GM12878 (cell line): ENCODE results near the gene PDE1C. TPM values are rescaled to one million over a fixed set of nuclear protein-coding genes. Genes with fewer than 3 reads are reported as not detected.

ENCODE experiments used
- ATAC-seq: fragments of 200-7000 bp; cut with Tn5 transposase; 3 replicates; pipeline ENCODE4 v1.9.1; 2020; ENCODE audit warnings: mild to moderate bottlenecking, moderate library complexity
- BruUV-seq: library from RNA; stranded (reverse); fragments of 400-500 nt; replicated peaks from 2 replicates; lab custom pipeline; 2021; lab: Mats Ljungman, UMichigan
- CTCF ChIA-PET: fragments of 300-600 bp; sonication (Branson Sonifier 250); formaldehyde crosslinking; extraction: SDS; loops from one replicate; lab custom pipeline; 2021; ENCODE audit warnings: inconsistent platforms; lab: Yijun Ruan, JAX
- POLR2A ChIA-PET: fragments of 350-600 bp; formaldehyde crosslinking; extraction: SDS; loops from one replicate; lab custom pipeline; 2021; ENCODE audit warnings: inconsistent platforms; lab: Charles Lee
- RAD21 ChIA-PET: fragments of 300-600 bp; sonication (Branson Sonifier 250); formaldehyde crosslinking; loops from one replicate; lab custom pipeline; 2023; ENCODE audit warnings: antibody characterized with exemption; ENCODE audit not compliant: unreplicated experiment; lab: Charles Lee
- SMC1A ChIA-PET: fragments of 300-600 bp; sonication (Branson Sonifier 250); formaldehyde crosslinking; loops from one replicate; lab custom pipeline; 2023; ENCODE audit not compliant: unreplicated experiment, uncharacterized antibody; lab: Charles Lee
- DNase-seq: peaks from one replicate; pipeline ENCODE4 v3.0.0-alpha.2; 2011; ENCODE audit warnings: low read depth, low spot score
- FAIRE-seq: peaks from 3 replicates; lab custom pipeline; 2011; peaks lifted over from hg19 to GRCh38; lab: Jason Lieb, UNC
- H2AFZ ChIP-seq: 2 replicates; pipeline ENCODE4 v1.6.0; 2011; ENCODE audit warnings: low read depth, low read length, control low read depth; ENCODE audit not compliant: control insufficient read depth
- H3K27ac ChIP-seq: 2 replicates; pipeline ENCODE4 v1.5.1; 2011; ENCODE audit warnings: control low read depth; ENCODE audit not compliant: control insufficient read depth, insufficient read depth
- H3K27me3 ChIP-seq, 2 experiments: replicated peaks in 1 of 2; 2 replicates each; pipeline versions ENCODE4 v1.6.0 to v1.6.1; 2011; ENCODE audit warnings: low read length in 1 of 2; ENCODE audit not compliant: control insufficient read depth in 2 of 2, insufficient read depth in 2 of 2
- H3K36me3 ChIP-seq, 2 experiments: 2 replicates each; pipeline ENCODE4 v1.5.1; 2011; ENCODE audit warnings: low read length in 1 of 2; ENCODE audit not compliant: control insufficient read depth in 2 of 2, insufficient read depth in 2 of 2
- H3K4me1 ChIP-seq: 2 replicates; pipeline ENCODE4 v1.6.1; 2011; ENCODE audit warnings: mild to moderate bottlenecking, low read length, moderate library complexity, mixed read lengths; ENCODE audit not compliant: control insufficient read depth, insufficient read depth
- H3K4me2 ChIP-seq: 2 replicates; pipeline ENCODE4 v1.6.0; 2011; ENCODE audit warnings: control low read depth; ENCODE audit not compliant: control insufficient read depth, insufficient read depth
- H3K4me3 ChIP-seq: fragments of 200-600 bp; sonication (generic); 2 replicates; pipeline ENCODE4 v1.5.1; 2016
- H3K79me2 ChIP-seq: 2 replicates; pipeline ENCODE4 v1.6.0; 2011; ENCODE audit warnings: low read length; ENCODE audit not compliant: control insufficient read depth, insufficient read depth
- H3K9ac ChIP-seq: 2 replicates; pipeline ENCODE4 v1.8.0; 2011; ENCODE audit warnings: low read length, control low read depth, mixed read lengths; ENCODE audit not compliant: control insufficient read depth, insufficient read depth
- H3K9me3 ChIP-seq: replicated peaks from 3 replicates; pipeline ENCODE4 v1.5.1; 2011; ENCODE audit warnings: mild to moderate bottlenecking, low read length; ENCODE audit not compliant: control insufficient read depth, insufficient read depth
- H4K20me1 ChIP-seq: 2 replicates; pipeline ENCODE4 v1.6.0; 2011; ENCODE audit not compliant: control insufficient read depth, insufficient read depth
- BACH1 ChIP-seq: fragments of 450-650 bp; IDR thresholded peaks from 2 replicates; pipeline ENCODE4 v1.6.1; 2017; ENCODE audit warnings: mild to moderate bottlenecking, borderline replicate concordance
- BRCA1 ChIP-seq: IDR thresholded peaks from 2 replicates; pipeline ENCODE4 v1.6.1; 2011; ENCODE audit warnings: low read depth, low read length, improper control_type of control experiment
- GATAD2B ChIP-seq: fragments of 450-650 bp; conservative IDR thresholded peaks from 2 replicates; pipeline ENCODE4 v1.6.1; 2017; ENCODE audit warnings: low read depth, mild to moderate bottlenecking, moderate library complexity
- PAX5 ChIP-seq: IDR thresholded peaks from 2 replicates; pipeline ENCODE4 v1.6.1; 2011; ENCODE audit warnings: low read depth, low read length, borderline replicate concordance
- RAD21 ChIP-seq: IDR thresholded peaks from 2 replicates; pipeline ENCODE4 v1.6.1; 2011; ENCODE audit warnings: mild to moderate bottlenecking, low read depth, low read length, moderate library complexity; ENCODE audit not compliant: insufficient read depth
- RELA ChIP-seq: fragments of 450-650 bp; IDR thresholded peaks from 2 replicates; pipeline ENCODE4 v1.8.0; 2014; ENCODE audit warnings: borderline replicate concordance; ENCODE audit not compliant: partially characterized antibody
- YBX1 ChIP-seq: fragments of 450-650 bp; IDR thresholded peaks from 2 replicates; pipeline ENCODE4 v1.6.1; 2016; ENCODE audit warnings: antibody characterized with exemption
- WGBS: methylation state at CpG from one replicate; pipeline ENCODE4 v1.1.6; 2016; ENCODE audit warnings: low lambda C conversion rate; ENCODE audit not compliant: insufficient replicate concordance, insufficient coverage; ENCODE audit errors: missing lambda C conversion rate; 5-methylcytosine and 5-hydroxymethylcytosine counted together
- in situ Hi-C: fragments of 300-500 bp; cut with MboI; formaldehyde crosslinking; loops from 9 replicates; pipeline ENCODE4 v1.14.3; 2018; ENCODE audit warnings: mixed read lengths
- intact Hi-C: fragments of 100-400 bp; cut with micrococcal nuclease; formaldehyde crosslinking; loops from one replicate; pipeline ENCODE4 v1.14.2; 2022; ENCODE audit not compliant: unreplicated experiment
- polyA plus RNA-seq, 11 experiments: library from polyadenylated mRNA; depleted of rRNA in 4 of 11; unstranded in 6 of 11; stranded (reverse) in 5 of 11; fragments of >200 nt; fragmentation: Nextera tagmentation in 4 of 11; fragmentation: Illumina TruSeq in 1 of 11; extraction: Ambion mirVana in 4 of 11; extraction: Trizol in 1 of 11; gene quantifications; 1 replicate in 1 of 11; 2 replicates in 10 of 11; pipeline versions ENCODE4 v1.2.1 to v1.2.3, GENCODE V29; 2011 to 2016; ENCODE audit warnings: inconsistent platforms in 2 of 11, missing spikeins in 2 of 11, low read depth in 1 of 11
- total RNA-seq, 4 experiments: library from RNA; depleted of rRNA in 3 of 4; stranded (reverse); fragments of >200 nt in 3 of 4; fragmentation: Illumina TruSeq in 1 of 4; extraction: Trizol in 1 of 4; gene quantifications; 2 replicates each; pipeline versions ENCODE4 v1.2.1 to v1.2.3, GENCODE V29; 2013 to 2021
- TF ChIP-seq, protein P1 (sequence below): IDR thresholded peaks from 2 replicates; pipeline ENCODE4 v1.6.1; 2012; ENCODE audit warnings: improper control_type of control experiment, low read depth, low read length; ENCODE audit not compliant: insufficient replicate concordance
- TF ChIP-seq, protein P2 (sequence below): IDR thresholded peaks from 2 replicates; pipeline ENCODE4 v1.6.1; 2011; ENCODE audit warnings: borderline replicate concordance, low read depth, mild to moderate bottlenecking, moderate library complexity, low read length; ENCODE audit not compliant: insufficient read depth, poor library complexity, severe bottlenecking
- TF ChIP-seq, protein P3 (sequence below): fragments of 450-650 bp; formaldehyde crosslinking; IDR thresholded peaks from 2 replicates; pipeline ENCODE4 v1.4.0; 2020; ENCODE audit warnings: mild to moderate bottlenecking, moderate library complexity

The PDE1C gene
- total and polyA plus RNA-seq, 10 of the 15 experiments (the other 5 are each of a cell fraction or from before 2014, with no cell fraction given): 0.29 to 2.3 (median 0.70) TPM

DNA sequence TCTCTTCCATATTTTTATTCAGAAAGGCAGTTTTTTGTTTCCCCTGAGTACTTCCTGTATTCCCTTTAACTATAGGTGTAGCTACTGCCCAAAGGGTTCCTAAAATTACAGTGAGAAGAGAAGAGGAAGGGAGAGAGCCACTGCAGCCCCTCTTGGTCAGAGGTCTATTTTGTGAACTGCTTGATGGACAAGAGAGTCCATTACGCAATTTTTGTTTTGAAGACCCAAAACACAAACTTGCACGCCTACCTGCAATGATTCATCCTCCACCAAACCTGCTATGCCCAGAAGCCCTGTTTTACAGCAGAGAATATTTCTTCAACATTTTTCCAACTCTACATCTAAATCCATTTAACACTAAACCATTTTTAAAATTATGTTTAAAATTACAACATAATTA is 75.1 kb downstream of the PDE1C start:
- H3K4me2 ChIP-seq: no peak overlapping the region
- no peaks in the 10 kb centered on the region for H3K4me1 ChIP-seq
- H3K27ac ChIP-seq: no peak overlapping the region
- BruUV-seq: no TSS peak
- H3K27me3 ChIP-seq: no peaks in the 10 kb centered on the region
- ChIA-PET RAD21 (no interaction called here), CTCF (no interaction called here), SMC1A (no interaction called here), POLR2A (no interaction called here)
- no peak overlapping the region for H2AFZ ChIP-seq
- no peak overlapping the region for H3K4me3 ChIP-seq
- no peak for ATAC-seq
- TF ChIP-seq, protein P1, sequence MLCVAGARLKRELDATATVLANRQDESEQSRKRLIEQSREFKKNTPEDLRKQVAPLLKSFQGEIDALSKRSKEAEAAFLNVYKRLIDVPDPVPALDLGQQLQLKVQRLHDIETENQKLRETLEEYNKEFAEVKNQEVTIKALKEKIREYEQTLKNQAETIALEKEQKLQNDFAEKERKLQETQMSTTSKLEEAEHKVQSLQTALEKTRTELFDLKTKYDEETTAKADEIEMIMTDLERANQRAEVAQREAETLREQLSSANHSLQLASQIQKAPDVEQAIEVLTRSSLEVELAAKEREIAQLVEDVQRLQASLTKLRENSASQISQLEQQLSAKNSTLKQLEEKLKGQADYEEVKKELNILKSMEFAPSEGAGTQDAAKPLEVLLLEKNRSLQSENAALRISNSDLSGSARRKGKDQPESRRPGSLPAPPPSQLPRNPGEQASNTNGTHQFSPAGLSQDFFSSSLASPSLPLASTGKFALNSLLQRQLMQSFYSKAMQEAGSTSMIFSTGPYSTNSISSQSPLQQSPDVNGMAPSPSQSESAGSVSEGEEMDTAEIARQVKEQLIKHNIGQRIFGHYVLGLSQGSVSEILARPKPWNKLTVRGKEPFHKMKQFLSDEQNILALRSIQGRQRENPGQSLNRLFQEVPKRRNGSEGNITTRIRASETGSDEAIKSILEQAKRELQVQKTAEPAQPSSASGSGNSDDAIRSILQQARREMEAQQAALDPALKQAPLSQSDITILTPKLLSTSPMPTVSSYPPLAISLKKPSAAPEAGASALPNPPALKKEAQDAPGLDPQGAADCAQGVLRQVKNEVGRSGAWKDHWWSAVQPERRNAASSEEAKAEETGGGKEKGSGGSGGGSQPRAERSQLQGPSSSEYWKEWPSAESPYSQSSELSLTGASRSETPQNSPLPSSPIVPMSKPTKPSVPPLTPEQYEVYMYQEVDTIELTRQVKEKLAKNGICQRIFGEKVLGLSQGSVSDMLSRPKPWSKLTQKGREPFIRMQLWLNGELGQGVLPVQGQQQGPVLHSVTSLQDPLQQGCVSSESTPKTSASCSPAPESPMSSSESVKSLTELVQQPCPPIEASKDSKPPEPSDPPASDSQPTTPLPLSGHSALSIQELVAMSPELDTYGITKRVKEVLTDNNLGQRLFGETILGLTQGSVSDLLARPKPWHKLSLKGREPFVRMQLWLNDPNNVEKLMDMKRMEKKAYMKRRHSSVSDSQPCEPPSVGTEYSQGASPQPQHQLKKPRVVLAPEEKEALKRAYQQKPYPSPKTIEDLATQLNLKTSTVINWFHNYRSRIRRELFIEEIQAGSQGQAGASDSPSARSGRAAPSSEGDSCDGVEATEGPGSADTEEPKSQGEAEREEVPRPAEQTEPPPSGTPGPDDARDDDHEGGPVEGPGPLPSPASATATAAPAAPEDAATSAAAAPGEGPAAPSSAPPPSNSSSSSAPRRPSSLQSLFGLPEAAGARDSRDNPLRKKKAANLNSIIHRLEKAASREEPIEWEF: no peak
- no peak for TF ChIP-seq BACH1
- TF ChIP-seq, protein P2, sequence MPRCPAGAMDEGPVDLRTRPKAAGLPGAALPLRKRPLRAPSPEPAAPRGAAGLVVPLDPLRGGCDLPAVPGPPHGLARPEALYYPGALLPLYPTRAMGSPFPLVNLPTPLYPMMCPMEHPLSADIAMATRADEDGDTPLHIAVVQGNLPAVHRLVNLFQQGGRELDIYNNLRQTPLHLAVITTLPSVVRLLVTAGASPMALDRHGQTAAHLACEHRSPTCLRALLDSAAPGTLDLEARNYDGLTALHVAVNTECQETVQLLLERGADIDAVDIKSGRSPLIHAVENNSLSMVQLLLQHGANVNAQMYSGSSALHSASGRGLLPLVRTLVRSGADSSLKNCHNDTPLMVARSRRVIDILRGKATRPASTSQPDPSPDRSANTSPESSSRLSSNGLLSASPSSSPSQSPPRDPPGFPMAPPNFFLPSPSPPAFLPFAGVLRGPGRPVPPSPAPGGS: no peak
- TF ChIP-seq GATAD2B: no peak
- TF ChIP-seq RELA: no peak
- no peak for TF ChIP-seq RAD21
- no peak for TF ChIP-seq PAX5
- no peak for TF ChIP-seq YBX1
- TF ChIP-seq, protein P3, sequence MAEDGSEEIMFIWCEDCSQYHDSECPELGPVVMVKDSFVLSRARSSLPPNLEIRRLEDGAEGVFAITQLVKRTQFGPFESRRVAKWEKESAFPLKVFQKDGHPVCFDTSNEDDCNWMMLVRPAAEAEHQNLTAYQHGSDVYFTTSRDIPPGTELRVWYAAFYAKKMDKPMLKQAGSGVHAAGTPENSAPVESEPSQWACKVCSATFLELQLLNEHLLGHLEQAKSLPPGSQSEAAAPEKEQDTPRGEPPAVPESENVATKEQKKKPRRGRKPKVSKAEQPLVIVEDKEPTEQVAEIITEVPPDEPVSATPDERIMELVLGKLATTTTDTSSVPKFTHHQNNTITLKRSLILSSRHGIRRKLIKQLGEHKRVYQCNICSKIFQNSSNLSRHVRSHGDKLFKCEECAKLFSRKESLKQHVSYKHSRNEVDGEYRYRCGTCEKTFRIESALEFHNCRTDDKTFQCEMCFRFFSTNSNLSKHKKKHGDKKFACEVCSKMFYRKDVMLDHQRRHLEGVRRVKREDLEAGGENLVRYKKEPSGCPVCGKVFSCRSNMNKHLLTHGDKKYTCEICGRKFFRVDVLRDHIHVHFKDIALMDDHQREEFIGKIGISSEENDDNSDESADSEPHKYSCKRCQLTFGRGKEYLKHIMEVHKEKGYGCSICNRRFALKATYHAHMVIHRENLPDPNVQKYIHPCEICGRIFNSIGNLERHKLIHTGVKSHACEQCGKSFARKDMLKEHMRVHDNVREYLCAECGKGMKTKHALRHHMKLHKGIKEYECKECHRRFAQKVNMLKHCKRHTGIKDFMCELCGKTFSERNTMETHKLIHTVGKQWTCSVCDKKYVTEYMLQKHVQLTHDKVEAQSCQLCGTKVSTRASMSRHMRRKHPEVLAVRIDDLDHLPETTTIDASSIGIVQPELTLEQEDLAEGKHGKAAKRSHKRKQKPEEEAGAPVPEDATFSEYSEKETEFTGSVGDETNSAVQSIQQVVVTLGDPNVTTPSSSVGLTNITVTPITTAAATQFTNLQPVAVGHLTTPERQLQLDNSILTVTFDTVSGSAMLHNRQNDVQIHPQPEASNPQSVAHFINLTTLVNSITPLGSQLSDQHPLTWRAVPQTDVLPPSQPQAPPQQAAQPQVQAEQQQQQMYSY (CRISPR knock-in tag): no peak
- TF ChIP-seq BRCA1: no peak
- no peaks in the 10 kb centered on the region for H3K36me3 ChIP-seq
- H4K20me1 ChIP-seq: no peaks in the 10 kb centered on the region
- no peak overlapping the region for H3K9ac ChIP-seq
- no peak for FAIRE-seq
- DNase-seq: no peak
- intact Hi-C loops: no loop called here
- H3K79me2 ChIP-seq: no peaks in the 10 kb centered on the region
- no peaks in the 10 kb centered on the region for H3K9me3 ChIP-seq
- 46% methylated on average over 2 of the region's 2 CpGs for WGBS
- in situ Hi-C loops: no loop called here
